ENCODE results near the gene APBA3.

The APBA3 gene

GRCh38 chr19:3800996-3801395 lies 39.5 kb upstream of the APBA3 start:
- no peak for TF ChIP-seq CTCF (IDR thresholded peaks at IDR 0.05; ENCODE audit: insufficient read depth, low read depth, low read length, missing control alignments)
- no peak overlapping the region for H3K4me3 ChIP-seq (ENCODE audit: low read depth, low read length)
- DNase-seq (ENCODE audit: low read depth): no peak

GRCh38 chr19:3798137-3798536 lies 36.6 kb upstream of the APBA3 start:
- no peak for TF ChIP-seq CTCF (IDR thresholded peaks at IDR 0.05; ENCODE audit: insufficient read depth, low read depth, low read length, missing control alignments)
- H3K4me3 ChIP-seq (ENCODE audit: low read depth, low read length): no peak overlapping the region
- no peak for DNase-seq (ENCODE audit: low read depth)

- TF ChIP-seq CTCF (IDR thresholded peaks at IDR 0.05; ENCODE audit: insufficient read depth, low read depth, low read length, missing control alignments): no peak
- H3K4me3 ChIP-seq (ENCODE audit: low read depth, low read length): no peak overlapping the region
- no peak for DNase-seq (ENCODE audit: low read depth)
These were observed 34.9 kb upstream of the APBA3 start for GRCh38 chr19:3796358-3796757.

- no peak for DNase-seq (ENCODE audit: low read depth)
- no peak for TF ChIP-seq CTCF (IDR thresholded peaks at IDR 0.05; ENCODE audit: insufficient read depth, low read depth, low read length, missing control alignments)
- no peak overlapping the region for H3K4me3 ChIP-seq (ENCODE audit: low read depth, low read length)
These were observed 32.3 kb upstream of the APBA3 start for GRCh38 chr19:3793799-3794198.

GRCh38 chr19:3792114-3792513 lies 30.6 kb upstream of the APBA3 start:
- no peak overlapping the region for H3K4me3 ChIP-seq (ENCODE audit: low read depth, low read length)
- no peak for TF ChIP-seq CTCF (IDR thresholded peaks at IDR 0.05; ENCODE audit: insufficient read depth, low read depth, low read length, missing control alignments)
- DNase-seq (ENCODE audit: low read depth): no peak

GRCh38 chr19:3790941-3791340 lies 29.4 kb upstream of the APBA3 start:
- no peak for DNase-seq (ENCODE audit: low read depth)
- no peak for TF ChIP-seq CTCF (IDR thresholded peaks at IDR 0.05; ENCODE audit: insufficient read depth, low read depth, low read length, missing control alignments)

GRCh38 chr19:3790209-3790734 lies 28.8 kb upstream of the APBA3 start:
- DNase-seq (ENCODE audit: low read depth): no peak
- no peak for TF ChIP-seq CTCF (IDR thresholded peaks at IDR 0.05; ENCODE audit: insufficient read depth, low read depth, low read length, missing control alignments)
- no peak overlapping the region for H3K4me3 ChIP-seq (ENCODE audit: low read depth, low read length)

More at GRCh38 chr19:3790941-3791340, 29.4 kb upstream of the APBA3 start:
- H3K4me3 ChIP-seq (ENCODE audit: low read depth, low read length): no peak overlapping the region
